B cell (primary cell): ENCODE data around the gene MYO16.

Experiments
- EZH2 ChIP-seq: IDR thresholded peaks from 2 replicates; pipeline ENCODE4 v1.6.1; 2012; ENCODE audit warnings: borderline replicate concordance, low read depth, mild to moderate bottlenecking, moderate library complexity, low read length; ENCODE audit not compliant: insufficient read depth, poor library complexity, severe bottlenecking
- TF ChIP-seq, protein P1 (sequence below): fragments of 200-600 bp; IDR thresholded peaks from one replicate; pipeline ENCODE4 v1.8.0; 2022; ENCODE audit warnings: antibody characterized with exemption, mild to moderate bottlenecking

DNA sequence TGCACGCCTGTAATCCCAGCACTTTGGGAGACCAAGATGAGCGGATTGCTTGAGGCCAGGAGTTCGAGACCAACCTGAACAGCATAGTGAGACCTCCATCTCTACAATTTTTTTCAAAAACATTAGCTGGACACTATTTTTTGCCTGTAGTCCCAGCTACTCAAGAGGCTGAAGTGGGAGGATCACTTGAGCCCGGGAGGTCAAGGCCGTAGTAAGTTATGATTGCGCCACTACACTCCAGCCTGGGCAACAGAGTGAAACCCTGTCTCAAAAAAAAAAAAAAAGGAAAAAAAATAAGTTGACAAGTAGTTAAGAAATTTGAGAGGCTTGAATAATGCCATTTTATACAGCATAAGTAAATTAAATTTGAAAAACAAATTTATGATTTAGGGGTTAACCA lies 330.6 kb downstream of the MYO16 start:
- TF ChIP-seq, protein P1, sequence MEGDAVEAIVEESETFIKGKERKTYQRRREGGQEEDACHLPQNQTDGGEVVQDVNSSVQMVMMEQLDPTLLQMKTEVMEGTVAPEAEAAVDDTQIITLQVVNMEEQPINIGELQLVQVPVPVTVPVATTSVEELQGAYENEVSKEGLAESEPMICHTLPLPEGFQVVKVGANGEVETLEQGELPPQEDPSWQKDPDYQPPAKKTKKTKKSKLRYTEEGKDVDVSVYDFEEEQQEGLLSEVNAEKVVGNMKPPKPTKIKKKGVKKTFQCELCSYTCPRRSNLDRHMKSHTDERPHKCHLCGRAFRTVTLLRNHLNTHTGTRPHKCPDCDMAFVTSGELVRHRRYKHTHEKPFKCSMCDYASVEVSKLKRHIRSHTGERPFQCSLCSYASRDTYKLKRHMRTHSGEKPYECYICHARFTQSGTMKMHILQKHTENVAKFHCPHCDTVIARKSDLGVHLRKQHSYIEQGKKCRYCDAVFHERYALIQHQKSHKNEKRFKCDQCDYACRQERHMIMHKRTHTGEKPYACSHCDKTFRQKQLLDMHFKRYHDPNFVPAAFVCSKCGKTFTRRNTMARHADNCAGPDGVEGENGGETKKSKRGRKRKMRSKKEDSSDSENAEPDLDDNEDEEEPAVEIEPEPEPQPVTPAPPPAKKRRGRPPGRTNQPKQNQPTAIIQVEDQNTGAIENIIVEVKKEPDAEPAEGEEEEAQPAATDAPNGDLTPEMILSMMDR, result no peak
- TF ChIP-seq EZH2, result no peak
